OCI-LY3 (cell line): Measurements from ENCODE around the gene FRMPD2.

ENCODE experiments used
- CTCF ChIP-seq: fragments of 200-600, 300-600 bp; sonication (generic); IDR thresholded peaks from 2 replicates; pipeline ENCODE4 v1.5.1; 2014; ENCODE audit warnings: antibody characterized with exemption, low read length, low read depth
- EZH2phosphoT487 ChIP-seq: fragments of 200-600 bp; shearing (Covaris generic); IDR thresholded peaks from 2 replicates; pipeline ENCODE4 v1.6.1; 2018; ENCODE audit warnings: antibody characterized with exemption, mixed run types, low read depth

GRCh38 chr10:48209241-48209640, 65.3 kb downstream of the FRMPD2 start:
- TF ChIP-seq CTCF = no peak
- TF ChIP-seq EZH2phosphoT487 = no peak
